Activated CD4-positive, alpha-beta T cell treated with anti-CD3 and anti-CD28 coated beads, Interleukin-2, amount 50 U/mL, for 48 hours (primary cell): ENCODE measurements around the gene GPR31.
"Not testable (repeated sequence)": the region's sequence is repeated elsewhere in the genome, so short reads cannot be mapped to it uniquely, and the experiment has no call there.

ENCODE experiments used
- DNase-seq, 2 experiments: peaks; one replicate each; pipeline ENCODE4 v3.0.0-alpha.2; 2020

Gene GPR31, protein sequence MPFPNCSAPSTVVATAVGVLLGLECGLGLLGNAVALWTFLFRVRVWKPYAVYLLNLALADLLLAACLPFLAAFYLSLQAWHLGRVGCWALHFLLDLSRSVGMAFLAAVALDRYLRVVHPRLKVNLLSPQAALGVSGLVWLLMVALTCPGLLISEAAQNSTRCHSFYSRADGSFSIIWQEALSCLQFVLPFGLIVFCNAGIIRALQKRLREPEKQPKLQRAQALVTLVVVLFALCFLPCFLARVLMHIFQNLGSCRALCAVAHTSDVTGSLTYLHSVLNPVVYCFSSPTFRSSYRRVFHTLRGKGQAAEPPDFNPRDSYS

GRCh38 chr6:167157863-167158262 lies at the start of gene GPR31:
GPR31 (minus strand) TSS chr6:167157980; CDS start chr6:167157831, 149 bp downstream.
- DNase-seq: no peak

- no peak for DNase-seq
Measured at GRCh38 chr6:167207527-167207926, 49.7 kb upstream of the GPR31 start.

- not testable (repeated sequence) for DNase-seq
Measured at GRCh38 chr6:167205316-167205715, 47.5 kb upstream of the GPR31 start.

DNA sequence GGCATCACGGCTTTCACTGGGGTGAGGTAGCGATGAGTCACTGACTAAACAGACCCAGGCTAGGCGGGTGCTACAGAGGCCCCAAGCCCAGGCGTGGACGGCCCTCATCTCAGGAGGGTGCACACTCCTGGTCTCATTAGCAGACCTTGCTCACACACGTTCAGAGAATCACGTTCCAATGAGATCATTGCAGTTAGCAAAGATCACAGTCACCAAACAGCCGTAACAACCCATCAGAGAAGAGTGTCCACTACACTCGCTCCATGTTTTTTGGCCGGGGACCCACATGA lies 46.2 kb upstream of the GPR31 start:
- not testable (repeated sequence) for DNase-seq

DNA sequence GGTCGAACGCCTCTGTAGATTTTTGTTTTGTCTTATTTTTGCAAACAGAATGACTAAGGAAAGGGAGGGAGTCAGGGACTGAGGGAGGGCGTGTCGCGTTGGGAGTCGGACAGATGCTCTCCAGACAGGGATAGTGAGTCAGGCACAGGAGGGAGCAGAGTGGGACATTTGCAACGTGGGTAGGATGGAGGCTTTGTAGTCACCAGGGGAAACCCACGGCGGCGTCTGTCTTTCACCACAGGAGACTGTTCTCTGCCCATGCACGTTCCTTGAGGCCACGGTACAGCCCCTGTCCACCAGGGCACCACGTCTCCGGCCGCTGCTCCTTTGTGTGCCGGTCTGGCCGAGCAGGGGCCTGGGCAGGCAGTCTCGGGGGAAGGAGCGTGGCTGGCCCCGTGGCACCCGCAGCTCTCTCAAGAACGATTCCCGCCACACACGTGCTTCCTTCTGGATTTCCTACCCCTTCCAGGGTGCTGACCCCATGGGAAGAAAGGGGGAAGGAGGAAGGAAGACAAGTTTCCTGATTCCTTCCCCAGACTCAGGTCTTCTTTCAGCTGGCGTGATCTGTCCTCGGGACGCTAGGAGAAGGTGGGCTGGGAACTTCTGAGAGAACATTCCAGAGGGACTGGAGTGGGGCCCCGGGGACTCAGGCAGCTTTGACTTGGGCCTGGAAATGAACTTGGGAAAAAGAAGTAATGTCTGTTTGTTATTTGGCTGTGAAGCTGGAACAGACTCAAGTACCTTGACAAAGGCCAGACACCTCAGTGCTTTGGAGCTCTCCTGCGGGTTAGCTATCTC lies 45.7 kb upstream of the GPR31 start:
- not testable (repeated sequence) for DNase-seq

GRCh38 chr6:167202613-167203012 lies 44.8 kb upstream of the GPR31 start:
- not testable (repeated sequence) for DNase-seq

DNA sequence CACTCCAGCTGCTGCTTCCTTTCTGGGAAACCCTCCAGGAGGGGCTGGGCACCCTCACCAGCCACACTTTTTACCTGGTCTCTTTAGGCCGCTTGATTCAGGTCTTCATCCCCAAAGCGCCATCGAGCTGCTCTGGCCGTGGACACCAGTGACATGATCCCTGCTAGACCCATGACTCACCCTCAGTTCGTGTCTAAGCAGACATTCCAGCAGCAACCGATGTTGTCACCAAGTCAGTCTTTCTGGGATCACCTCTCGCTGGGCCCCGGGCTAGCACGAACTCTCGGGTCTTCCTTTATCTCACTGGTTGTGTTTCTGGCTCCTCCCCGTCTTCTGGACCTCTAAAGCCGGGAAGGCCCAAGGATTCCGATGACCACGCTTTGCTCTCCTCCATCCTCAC lies 43.0 kb upstream of the GPR31 start:
- no peak for DNase-seq

DNA sequence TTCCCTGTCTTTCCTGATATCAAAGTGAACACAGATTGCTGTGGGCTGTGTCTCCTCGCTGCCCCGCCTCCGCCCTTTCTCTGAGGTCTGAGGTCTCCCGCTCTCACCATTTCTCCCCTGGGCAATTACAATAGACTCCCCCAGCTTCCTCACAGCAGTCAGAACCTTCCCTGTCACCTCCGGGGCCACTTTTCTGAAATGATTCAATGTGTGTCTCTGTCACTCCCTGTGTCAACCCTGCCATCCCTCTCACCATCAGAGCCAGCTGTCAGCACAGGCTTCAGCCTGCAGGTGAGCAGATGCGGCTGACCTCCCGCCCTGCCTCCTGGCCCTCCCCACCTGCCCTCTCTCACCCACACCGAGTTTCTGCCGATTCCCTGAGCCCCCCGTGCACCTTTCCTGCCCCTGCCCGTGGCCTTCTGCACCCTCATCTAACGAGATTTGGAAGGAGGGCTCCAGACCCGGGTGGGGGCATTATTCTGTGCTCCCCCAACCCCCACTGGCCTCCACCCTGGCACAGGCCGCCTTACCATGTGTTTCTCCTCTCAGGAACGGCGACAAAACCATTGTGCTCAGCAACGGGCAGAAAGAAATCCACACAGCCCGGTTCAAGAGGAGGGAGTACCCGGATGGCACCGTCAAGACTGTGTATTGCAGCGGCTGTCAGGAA lies 38.3 kb upstream of the GPR31 start:
- not testable (repeated sequence) for DNase-seq

DNA sequence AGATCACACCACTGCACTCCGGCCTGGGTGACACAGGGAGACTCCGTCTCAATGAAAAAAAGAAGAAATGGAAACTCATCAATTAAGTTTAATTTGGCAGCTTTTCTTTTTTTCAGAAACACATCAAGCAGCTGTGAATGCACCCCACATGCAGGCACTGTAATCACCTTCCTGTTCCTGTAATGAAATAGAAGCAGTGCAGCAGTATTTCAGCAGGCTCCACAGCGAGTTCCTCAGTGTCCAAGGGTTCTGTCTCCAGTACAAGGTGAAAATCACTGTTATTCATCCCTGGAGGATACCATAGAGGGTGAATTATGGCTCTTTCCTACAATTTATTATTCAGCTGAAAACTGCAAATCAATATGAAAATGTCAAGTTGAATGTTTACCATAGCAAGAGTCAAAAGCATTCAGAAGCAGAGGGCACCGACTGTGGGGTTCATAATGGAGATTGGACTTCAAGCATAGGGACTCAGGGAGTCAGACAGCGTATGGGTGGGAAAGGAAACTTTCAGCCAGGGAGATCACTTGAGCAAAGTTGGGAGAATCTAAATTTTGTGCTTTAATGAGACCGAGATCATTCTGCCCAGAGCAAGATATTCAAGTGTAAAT lies 35.8 kb upstream of the GPR31 start:
- not testable (repeated sequence) for DNase-seq

- DNase-seq: not testable (repeated sequence)
Measured at GRCh38 chr6:167191043-167191583, 33.3 kb upstream of the GPR31 start.

DNA sequence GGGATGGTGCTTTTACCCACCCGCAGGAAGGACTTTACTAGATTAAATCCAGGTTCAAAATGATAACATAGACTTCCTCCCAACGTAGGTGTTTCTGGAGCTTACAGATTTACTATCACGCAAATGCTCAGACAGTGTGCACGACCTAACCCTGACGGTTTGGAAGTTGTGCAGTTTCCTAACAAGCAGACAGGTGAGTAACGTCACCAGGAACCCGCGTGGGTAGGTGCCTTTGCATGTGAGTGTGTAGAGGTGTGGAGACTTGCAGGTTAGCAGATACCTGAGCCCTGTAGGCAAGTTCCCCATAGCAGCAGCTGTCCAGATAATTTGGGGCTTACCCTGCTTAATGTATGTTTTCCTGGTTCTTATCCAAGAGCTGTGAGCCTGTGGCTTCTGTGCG lies 29.5 kb upstream of the GPR31 start:
- not testable (repeated sequence) for DNase-seq

DNA sequence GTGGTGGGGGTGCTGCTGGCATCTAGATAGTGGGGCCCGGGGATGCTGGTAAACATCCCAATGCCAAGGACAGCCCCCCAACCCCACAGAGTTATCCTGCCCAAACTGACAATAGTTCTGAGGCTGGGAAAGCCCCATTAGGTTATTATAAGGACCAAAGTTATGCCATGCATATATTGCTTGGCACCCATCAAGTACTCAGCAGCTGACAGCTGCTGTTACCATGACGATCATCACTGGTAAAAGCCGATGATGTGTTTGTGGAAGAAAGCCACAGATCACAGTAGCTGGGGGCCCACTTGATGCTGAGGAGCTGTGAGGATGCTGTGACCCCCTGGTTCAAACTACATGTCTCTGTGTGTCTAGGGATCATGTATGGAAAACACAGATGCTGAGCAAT lies 27.3 kb upstream of the GPR31 start:
- DNase-seq: not testable (repeated sequence)

DNA sequence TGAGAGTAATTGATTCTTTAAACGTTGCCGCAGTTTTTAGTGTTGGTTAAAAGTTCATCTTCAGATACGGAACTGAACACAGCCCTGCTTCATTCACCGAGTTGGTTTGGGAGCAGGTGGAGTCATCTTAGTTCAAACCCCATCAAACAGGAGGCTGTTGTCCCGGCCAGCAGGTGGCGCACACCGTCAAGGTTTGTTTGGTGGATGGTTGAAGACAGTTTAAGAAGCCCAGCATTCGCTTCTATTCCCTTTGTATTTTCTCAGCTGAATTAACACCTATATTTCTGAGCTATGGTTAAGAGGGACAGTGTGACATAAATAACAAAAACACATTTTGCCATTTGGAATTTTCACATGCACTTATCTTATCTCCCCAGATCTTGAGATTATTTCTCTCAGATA lies 25.1 kb upstream of the GPR31 start:
- DNase-seq: not testable (repeated sequence)

DNA sequence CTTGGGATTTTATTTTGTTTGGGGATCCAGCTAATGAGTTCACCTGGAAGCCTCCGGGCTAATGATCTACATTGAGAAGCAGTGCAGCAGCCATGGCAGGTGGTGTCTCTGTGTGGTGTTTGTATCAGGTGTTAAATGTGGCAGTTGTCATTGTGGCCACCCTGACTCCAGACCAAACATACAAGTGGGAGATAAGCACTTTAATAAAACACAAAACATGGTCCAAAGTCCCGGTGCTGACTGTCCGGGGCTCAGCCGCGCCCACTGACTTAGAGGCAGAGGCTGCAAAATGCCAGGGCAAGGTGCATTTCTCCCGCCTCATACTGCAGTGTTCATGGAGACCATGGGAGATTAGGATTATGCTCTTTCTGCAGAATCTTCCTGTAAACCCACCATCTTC lies 23.6 kb upstream of the GPR31 start:
- not testable (repeated sequence) for DNase-seq

- DNase-seq: not testable (repeated sequence)
Measured at GRCh38 chr6:167180086-167180485, 22.3 kb upstream of the GPR31 start.

DNA sequence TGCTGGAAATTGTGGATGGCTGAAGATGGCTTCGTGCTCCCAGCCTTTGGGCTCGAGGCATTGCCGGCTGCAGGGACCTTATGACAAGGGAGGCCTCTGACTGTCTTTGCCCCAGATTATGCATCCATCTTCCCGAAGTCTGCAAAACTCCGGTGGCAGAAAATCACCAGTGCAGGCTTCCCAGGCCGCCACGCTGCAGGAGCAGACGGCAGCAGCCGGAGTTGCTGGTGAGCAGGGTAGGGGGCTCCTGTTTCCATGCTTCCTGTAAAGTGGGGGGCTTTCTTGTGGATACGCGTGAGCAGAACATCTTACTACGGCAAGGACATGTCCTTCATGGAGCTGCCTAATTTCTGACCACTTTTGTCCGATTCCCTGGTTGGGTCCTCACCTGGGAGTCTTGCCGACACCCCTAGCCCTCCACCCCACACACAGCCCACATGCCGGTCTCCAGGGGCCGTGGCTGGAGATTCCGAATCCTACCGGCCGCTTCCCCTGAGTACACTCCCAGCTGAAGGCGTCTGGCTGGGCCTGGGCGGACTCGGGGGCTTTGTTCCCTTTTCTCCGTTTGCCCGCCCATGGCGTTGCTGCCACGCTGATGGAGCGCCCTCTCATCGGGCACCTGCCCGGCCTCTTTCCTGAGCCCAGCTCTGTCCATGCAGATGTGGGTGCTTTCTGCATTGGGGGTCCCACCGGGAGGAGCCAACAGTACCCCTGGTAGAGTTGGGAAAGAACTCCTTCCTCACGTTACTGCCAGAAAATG lies 21.3 kb upstream of the GPR31 start:
- not testable (repeated sequence) for DNase-seq

GRCh38 chr6:167177271-167177670 lies 19.5 kb upstream of the GPR31 start:
- not testable (repeated sequence) for DNase-seq

DNA sequence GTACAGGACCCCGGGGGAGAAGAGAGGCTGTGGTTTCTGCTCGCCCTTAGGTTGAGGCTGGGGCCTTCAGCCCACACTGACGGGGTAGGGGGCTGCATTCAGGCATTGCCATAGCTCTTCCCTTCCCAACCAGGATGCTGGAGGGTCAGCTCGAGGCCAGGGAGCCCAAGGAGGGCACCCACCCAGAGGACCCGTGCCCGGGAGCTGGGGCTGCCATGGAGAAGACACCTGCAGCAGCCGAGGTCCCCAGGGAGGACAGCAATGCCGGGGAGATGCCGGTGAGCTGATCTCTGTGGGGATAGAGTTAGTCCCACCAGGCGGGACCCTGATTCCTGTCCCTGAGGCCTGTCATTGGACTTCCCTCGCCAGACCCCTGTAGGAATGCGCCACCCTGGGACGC lies 14.2 kb upstream of the GPR31 start:
- not testable (repeated sequence) for DNase-seq

GRCh38 chr6:167171300-167171699 lies 13.5 kb upstream of the GPR31 start:
- not testable (repeated sequence) for DNase-seq

DNA sequence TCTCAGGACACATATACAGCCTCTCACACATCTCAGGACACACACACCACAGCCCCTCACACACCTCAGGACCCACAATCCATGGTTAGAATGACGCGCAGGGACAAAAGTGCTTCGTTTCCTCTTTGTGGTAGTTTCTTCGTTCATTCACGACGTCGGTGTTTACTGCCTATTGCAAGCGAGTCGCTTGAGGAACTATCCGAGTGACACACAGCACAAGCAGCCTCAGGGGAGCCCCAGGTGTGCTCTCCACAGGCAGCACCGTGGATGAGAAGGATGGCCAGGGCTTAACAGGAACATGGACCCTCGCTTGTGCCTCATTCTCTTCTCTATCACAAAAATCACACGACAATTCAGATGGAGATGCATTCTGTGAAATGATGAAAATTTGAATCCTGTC lies 12.1 kb upstream of the GPR31 start:
- not testable (repeated sequence) for DNase-seq

- DNase-seq: not testable (repeated sequence)
Measured at GRCh38 chr6:167168296-167168695, 10.5 kb upstream of the GPR31 start.

- not testable (repeated sequence) for DNase-seq
Measured at GRCh38 chr6:167167699-167168098, 9.9 kb upstream of the GPR31 start.
